Stimulated activated CD4-positive, alpha-beta T cell treated with anti-CD3 and anti-CD28 coated beads, TNF-alpha, amount 100 ng/mL, for 48 hours (primary cell): ENCODE results near the gene FASTKD2.

ENCODE experiments used
- DNase-seq, 3 donors: peaks; one replicate each; pipeline ENCODE4 v3.0.0-alpha.2; 2020; ENCODE audit warnings: low read depth in 3 of 3

Gene FASTKD2

GRCh38 chr2:206836722-206837121, 71.3 kb downstream of the FASTKD2 start:
- DNase-seq: no peak

- no peak for DNase-seq
Observed at GRCh38 chr2:206837775-206838174, 72.4 kb downstream of the FASTKD2 start.

- no peak for DNase-seq
Observed at GRCh38 chr2:206838690-206839089, 73.3 kb downstream of the FASTKD2 start.

GRCh38 chr2:206840999-206841398, 75.6 kb downstream of the FASTKD2 start:
- DNase-seq: no peak
